GM23338 (cell line): Measurements from ENCODE around the gene KLF9. TPM values are rescaled to one million over a fixed set of nuclear protein-coding genes. Genes with fewer than 3 reads are reported as not detected.

Experiments
- ATAC-seq: fragments of 200-7000 bp; cut with Tn5 transposase; 3 replicates; pipeline ENCODE4 v1.9.1; 2020
- DNase-seq: peaks from one replicate; pipeline ENCODE4 v3.0.0-alpha.2; 2015; ENCODE audit warnings: low spot score
- H2AFZ ChIP-seq: fragments of 200-600 bp; sonication (generic); 2 replicates; pipeline ENCODE4 v1.8.0; 2016; ENCODE audit warnings: antibody characterized with exemption, mild to moderate bottlenecking, moderate library complexity
- H3F3A ChIP-seq: fragments of 200-600 bp; sonication (generic); replicated peaks from 2 replicates; pipeline ENCODE4 v1.8.0; 2017; ENCODE audit warnings: antibody characterized with exemption, mixed run types, low read depth
- H3K27ac ChIP-seq: fragments of 200-600 bp; sonication (generic); 2 replicates; pipeline ENCODE4 v1.6.1; 2016; ENCODE audit warnings: low read depth
- H3K27me3 ChIP-seq: fragments of 200-600 bp; sonication (generic); 2 replicates; pipeline ENCODE4 v1.8.0; 2016; ENCODE audit warnings: mild to moderate bottlenecking, mixed run types, moderate library complexity; ENCODE audit not compliant: insufficient read depth
- H3K36me3 ChIP-seq: fragments of 200-600 bp; sonication (generic); 2 replicates; pipeline ENCODE4 v1.8.0; 2016; ENCODE audit warnings: mild to moderate bottlenecking; ENCODE audit not compliant: insufficient read depth
- H3K4me1 ChIP-seq: fragments of 200-600 bp; sonication (generic); 2 replicates; pipeline ENCODE4 v1.8.0; 2016; ENCODE audit warnings: mild to moderate bottlenecking, moderate library complexity; ENCODE audit not compliant: insufficient read depth
- H3K4me2 ChIP-seq: fragments of 200-600 bp; sonication (generic); 2 replicates; pipeline ENCODE4 v1.7.1; 2017; ENCODE audit warnings: mixed run types
- H3K4me3 ChIP-seq: fragments of 200-600 bp; sonication (generic); 2 replicates; pipeline ENCODE4 v1.6.1; 2016; ENCODE audit warnings: mixed run types
- H3K79me2 ChIP-seq: fragments of 200-600 bp; sonication (generic); replicated peaks from 2 replicates; pipeline ENCODE4 v1.8.0; 2017; ENCODE audit warnings: mild to moderate bottlenecking; ENCODE audit not compliant: insufficient read depth
- H3K9me2 ChIP-seq: fragments of 200-600 bp; sonication (generic); 2 replicates; pipeline ENCODE4 v1.8.0; 2017; ENCODE audit not compliant: insufficient read depth
- H4K20me1 ChIP-seq: fragments of 200-600 bp; sonication (generic); replicated peaks from 2 replicates; pipeline ENCODE4 v1.8.0; 2017; ENCODE audit warnings: mild to moderate bottlenecking; ENCODE audit not compliant: insufficient read depth
- H3K27ac Mint-ChIP-seq: 2 replicates; pipeline ENCODE4 v1.8.0; 2020; ENCODE audit warnings: inconsistent platforms, mild to moderate bottlenecking, moderate library complexity, mixed read lengths
- H3K27me3 Mint-ChIP-seq: 3 replicates; pipeline ENCODE4 v1.8.0; 2022; ENCODE audit warnings: low read depth, mild to moderate bottlenecking, moderate library complexity, mixed read lengths, inconsistent platforms; ENCODE audit not compliant: insufficient read depth, poor library complexity
- H3K36me3 Mint-ChIP-seq: 3 replicates; pipeline ENCODE4 v1.8.0; 2021; ENCODE audit warnings: low read depth, mild to moderate bottlenecking, inconsistent platforms, moderate library complexity, mixed read lengths
- H3K4me1 Mint-ChIP-seq: 3 replicates; pipeline ENCODE4 v1.8.0; 2020; ENCODE audit warnings: mild to moderate bottlenecking, inconsistent platforms, mixed read lengths
- H3K4me3 Mint-ChIP-seq: 3 replicates; pipeline ENCODE4 v1.8.0; 2021; ENCODE audit warnings: moderate library complexity, mild to moderate bottlenecking, inconsistent platforms, mixed read lengths
- H3K9me3 Mint-ChIP-seq: 3 replicates; pipeline ENCODE4 v1.8.0; 2020; ENCODE audit warnings: moderate library complexity, mild to moderate bottlenecking, inconsistent platforms, mixed read lengths
- CREB1 ChIP-seq: fragments of 250-450 bp; sonication (Bioruptor Pico); IDR thresholded peaks from 2 replicates; pipeline ENCODE4 v1.5.0; 2020; ENCODE audit warnings: low read depth, mild to moderate bottlenecking, moderate library complexity
- CTCF ChIP-seq, 2 experiments: fragments of 200-600 bp in 1 of 2; sonication (generic) in 1 of 2; conservative IDR thresholded peaks; 2 replicates each; pipeline versions ENCODE4 v1.5.1 to v1.6.1; 2016 to 2017; ENCODE audit warnings: antibody characterized with exemption in 2 of 2, low read depth in 2 of 2, mild to moderate bottlenecking in 2 of 2, moderate library complexity in 1 of 2
- ETS1 ChIP-seq: IDR thresholded peaks from 2 replicates; pipeline ENCODE4 v1.6.1; 2016; ENCODE audit warnings: antibody characterized with exemption
- EZH2 ChIP-seq: fragments of 200-600 bp; sonication (generic); IDR thresholded peaks from one replicate; pipeline ENCODE4 v1.8.0; 2017; ENCODE audit warnings: antibody characterized with exemption, mild to moderate bottlenecking, low read depth; ENCODE audit not compliant: unreplicated experiment
- EZH2phosphoT487 ChIP-seq: fragments of 200-600 bp; sonication (generic); IDR thresholded peaks from one replicate; pipeline ENCODE4 v1.8.1; 2018; ENCODE audit warnings: antibody characterized with exemption; ENCODE audit not compliant: unreplicated experiment
- JUNB ChIP-seq: IDR thresholded peaks from one replicate; pipeline ENCODE4 v1.6.1; 2016; ENCODE audit warnings: antibody characterized with exemption; ENCODE audit not compliant: unreplicated experiment
- NANOG ChIP-seq: IDR thresholded peaks from 2 replicates; pipeline ENCODE4 v1.6.1; 2016; ENCODE audit warnings: antibody characterized with exemption, borderline replicate concordance
- POLR2AphosphoS5 ChIP-seq: IDR thresholded peaks from 2 replicates; pipeline ENCODE4 v1.6.1; 2016; ENCODE audit warnings: antibody characterized with exemption, low read depth
- REST ChIP-seq: IDR thresholded peaks from one replicate; pipeline ENCODE4 v1.6.1; 2018; ENCODE audit warnings: antibody characterized with exemption; ENCODE audit not compliant: unreplicated experiment
- STAT1 ChIP-seq: IDR thresholded peaks from one replicate; pipeline ENCODE4 v1.6.1; 2016; ENCODE audit warnings: antibody characterized with exemption; ENCODE audit not compliant: unreplicated experiment
- ZNF114 ChIP-seq: fragments of 250-450 bp; sonication (Bioruptor Pico); IDR thresholded peaks from 2 replicates; pipeline ENCODE4 v1.5.0; 2020; ENCODE audit warnings: mild to moderate bottlenecking, moderate library complexity
- ZNF331 ChIP-seq: fragments of 250-450 bp; sonication (Bioruptor Pico); IDR thresholded peaks from 2 replicates; pipeline ENCODE4 v1.5.0; 2020; ENCODE audit warnings: low read depth, mild to moderate bottlenecking, moderate library complexity
- ZNF462 ChIP-seq: fragments of 250-450 bp; sonication (Bioruptor Pico); IDR thresholded peaks from 2 replicates; pipeline ENCODE4 v1.5.0; 2020; ENCODE audit warnings: mild to moderate bottlenecking, moderate library complexity
- polyA plus RNA-seq: library from polyadenylated mRNA; unstranded; fragments of >200 nt; fragmentation: Nextera tagmentation; extraction: Ambion mirVana; gene quantifications from 2 replicates; pipeline ENCODE4 v1.2.1, GENCODE V29; 2016
- total RNA-seq: library from RNA; depleted of rRNA; stranded (reverse); fragments of >200 nt; shearing (Covaris generic); gene quantifications from 2 replicates; pipeline ENCODE4 v1.2.3, GENCODE V29; 2014

Gene KLF9
- total and polyA plus RNA-seq, 2 experiments from 2014 or later = 0.58 to 1.5 TPM

GRCh38 chr9:70413464-70413798, 1.0 kb downstream of the KLF9 start:
- peak overlapping the region; percentile 85 for H3K4me2 ChIP-seq
- peaks cover 68% of the 10 kb centered on the region for H3K27me3 ChIP-seq
- no peaks in the 10 kb centered on the region; the same call in 1 of the 2 replicates for H3K79me2 ChIP-seq
- peak overlapping the region; percentile 90 for H3K4me3 Mint-ChIP-seq
- no peaks in the 10 kb centered on the region for H4K20me1 ChIP-seq
- H3K4me1 Mint-ChIP-seq = peaks cover 20% of the 10 kb centered on the region; the same call in 2 of the 3 replicates
- H2AFZ ChIP-seq = peak overlapping the region; percentile 49
- peak; percentile 6 for ATAC-seq
- no peaks in the 10 kb centered on the region; the same call in 2 of the 3 replicates for H3K9me3 Mint-ChIP-seq
- 0 out of 2 replicates have a peak, but pooled peaks cover 2% of the 10 kb centered on the region for H3F3A ChIP-seq
- H3K9me2 ChIP-seq = no peaks in the 10 kb centered on the region
- H3K36me3 ChIP-seq = no peaks in the 10 kb centered on the region
- peaks cover 21% of the 10 kb centered on the region for H3K4me1 ChIP-seq
- H3K36me3 Mint-ChIP-seq = no peaks in the 10 kb centered on the region
- H3K4me3 ChIP-seq = peak overlapping the region; percentile 51
- peaks cover 47% of the 10 kb centered on the region for H3K27me3 Mint-ChIP-seq
- DNase-seq = peak; percentile 70
- no peak for TF ChIP-seq STAT1
- TF ChIP-seq POLR2AphosphoS5 = no peak
- no peak for TF ChIP-seq EZH2phosphoT487
- no peak for TF ChIP-seq ZNF462 (CRISPR knock-in tag)
- TF ChIP-seq NANOG = no peak
- no peak for TF ChIP-seq REST
- no peak for TF ChIP-seq ETS1
- no peak for TF ChIP-seq EZH2
- TF ChIP-seq JUNB = no peak
- TF ChIP-seq ZNF331 (CRISPR knock-in tag) = no peak
- no peak for TF ChIP-seq ZNF114 (CRISPR knock-in tag)
- TF ChIP-seq CTCF (conservative IDR thresholded peaks at IDR 0.05; ENCODE audit: low read depth in 2 of 2) = no peak
- no peak for TF ChIP-seq CREB1
- no peak overlapping the region for H3K27ac Mint-ChIP-seq
- no peak overlapping the region for H3K27ac ChIP-seq
